ENCODE results near the gene CRYGB.
"Not testable (repeated sequence)": the region's sequence is repeated elsewhere in the genome, so short reads cannot be mapped to it uniquely, and the experiment has no call there.

CRYGB gene

GRCh38 chr2:208148803-208149202 lies 2.8 kb upstream of the CRYGB start:
- no peak for DNase-seq

GRCh38 chr2:208147759-208148158 lies 1.8 kb upstream of the CRYGB start:
- no peak for DNase-seq

- DNase-seq = no peak
Measured at GRCh38 chr2:208147008-208147407, 1.1 kb upstream of the CRYGB start.

- peak; percentile 53 for DNase-seq
Measured at GRCh38 chr2:208142925-208143799, 2.8 kb downstream of the CRYGB start.

- DNase-seq = peak; percentile 73
Measured at GRCh38 chr2:208142240-208142924, 3.6 kb downstream of the CRYGB start.

- DNase-seq = no peak
Measured at GRCh38 chr2:208139447-208139846, 6.5 kb downstream of the CRYGB start.

GRCh38 chr2:208138334-208138733 lies 7.6 kb downstream of the CRYGB start:
- DNase-seq = not testable (repeated sequence)

- no peak for DNase-seq
Measured at GRCh38 chr2:208136716-208137094, 9.3 kb downstream of the CRYGB start.

GRCh38 chr2:208135794-208136715 lies 9.9 kb downstream of the CRYGB start:
- no peak for DNase-seq

- DNase-seq = no peak
Measured at GRCh38 chr2:208134928-208135586, 10.9 kb downstream of the CRYGB start.

- DNase-seq = no peak
Measured at GRCh38 chr2:208130712-208131110, 15.2 kb downstream of the CRYGB start.

GRCh38 chr2:208129744-208130711 lies 15.9 kb downstream of the CRYGB start, which contains the start of gene CRYGC:
TSS of gene CRYGC (minus strand) at chr2:208129828. CDS start at chr2:208129792, 36 bp downstream.
- no peak for DNase-seq

- no peak for DNase-seq
Measured at GRCh38 chr2:208128136-208128535, 17.8 kb downstream of the CRYGB start.

- no peak for DNase-seq
Measured at GRCh38 chr2:208127090-208127489, 18.9 kb downstream of the CRYGB start.

- DNase-seq = no peak
Measured at GRCh38 chr2:208125251-208125650, 20.7 kb downstream of the CRYGB start.

GRCh38 chr2:208124013-208124715 lies 21.8 kb downstream of the CRYGB start, which contains the start of gene CRYGD:
TSS of gene CRYGD (minus strand) at chr2:208124524. CDS start at chr2:208124473, 51 bp downstream.
- DNase-seq = not testable (repeated sequence)

GRCh38 chr2:208122248-208122647 lies 23.7 kb downstream of the CRYGB start:
- DNase-seq = no peak

- no peak for DNase-seq
Measured at GRCh38 chr2:208118918-208119317, 27.0 kb downstream of the CRYGB start.

- DNase-seq = not testable (repeated sequence)
Measured at GRCh38 chr2:208117390-208117789, 28.6 kb downstream of the CRYGB start.

GRCh38 chr2:208112969-208113368 lies 33.0 kb downstream of the CRYGB start:
- DNase-seq = peak; percentile 50
